Thyroid gland (tissue), 4 donors: ENCODE measurements around the gene C16orf96. TPM values are rescaled to one million over a fixed set of nuclear protein-coding genes. Genes with fewer than 3 reads are reported as not detected.

Source experiments
- DNase-seq, 2 donors: peaks; one replicate each; pipeline ENCODE4 v3.0.0-alpha.2; 2019
- H3K27ac ChIP-seq, 3 donors: fragments of 200-600 bp; sonication (generic); 1 replicate in 2 of 3; 2 replicates in 1 of 3; pipeline ENCODE4 v1.5.1; 2016 to 2019; ENCODE audit warnings: mild to moderate bottlenecking in 1 of 3, moderate library complexity in 1 of 3
- H3K27me3 ChIP-seq: fragments of 200-600 bp; sonication (generic); one replicate; pipeline ENCODE4 v1.5.1; 2019
- H3K36me3 ChIP-seq, 2 donors: fragments of 200-600 bp; sonication (generic); one replicate each; pipeline ENCODE4 v1.5.1; 2016 to 2019
- H3K4me1 ChIP-seq, 2 donors: fragments of 200-600 bp; sonication (generic); one replicate each; pipeline ENCODE4 v1.5.1; 2017 to 2019
- H3K4me3 ChIP-seq, 3 donors: fragments of 200-600 bp; sonication (generic); replicated peaks in 1 of 3; 1 replicate in 2 of 3; 2 replicates in 1 of 3; pipeline ENCODE4 v1.5.1; 2016; ENCODE audit warnings: mild to moderate bottlenecking in 1 of 3
- H3K9me3 ChIP-seq: fragments of 200-600 bp; sonication (generic); one replicate; pipeline ENCODE4 v1.5.1; 2017
- CTCF ChIP-seq, 6 experiments: fragments of 200-600 bp in 3 of 6; fragments of 450-650 bp in 3 of 6; sonication (generic) in 3 of 6; IDR thresholded peaks; one replicate each; pipeline ENCODE4 v1.5.1; 2016 to 2019; ENCODE audit warnings: antibody characterized with exemption in 6 of 6, mild to moderate bottlenecking in 2 of 6, inconsistent platforms in 1 of 6, moderate library complexity in 1 of 6
- POLR2A ChIP-seq, 2 donors: fragments of 450-650 bp; IDR thresholded peaks; one replicate each; pipeline ENCODE4 v1.6.1; 2017; ENCODE audit warnings: antibody characterized with exemption in 2 of 2, mild to moderate bottlenecking in 2 of 2, moderate library complexity in 1 of 2
- WGBS, 2 donors: methylation state at CpG; one replicate each; pipeline ENCODE4 v1.1.5; 2017; 5-methylcytosine and 5-hydroxymethylcytosine counted together
- intact Hi-C: fragments of 100-400 bp; cut with DNase I; formaldehyde crosslinking; loops from one replicate; pipeline ENCODE4 v1.15.1; 2023
- total RNA-seq, 4 donors: library from RNA; depleted of rRNA; stranded (reverse); fragments of >200 nt; gene quantifications; one replicate each; pipeline ENCODE4 v1.2.3, GENCODE V29; 2016

C16orf96 gene
- total RNA-seq, 4 donors from 2014 or later: 0.11 to 0.88 (median 0.62) TPM

GRCh38 chr16:4561596-4561995, 5.5 kb downstream of the C16orf96 start:
- no peaks in the 10 kb centered on the region for H3K9me3 ChIP-seq
- TF ChIP-seq CTCF (IDR thresholded peaks at IDR 0.05) (no peak), POLR2A (IDR thresholded peaks at IDR 0.05) (no peak)
- no peaks in the 10 kb centered on the region for H3K36me3 ChIP-seq
- peaks cover 0 to 5% of the 10 kb centered on the region in 2 donors for H3K4me1 ChIP-seq
- H3K27ac ChIP-seq: no peak overlapping the region
- no peak overlapping the region for H3K4me3 ChIP-seq
- WGBS, 2 donors: 63 to 79% methylated on average over 9 of the region's 9 CpGs
- intact Hi-C loops: no loop called here
- DNase-seq: no peak
- no peaks in the 10 kb centered on the region for H3K27me3 ChIP-seq

- DNase-seq: peak in 1 of 2 donors; percentile 50
- H3K4me1 ChIP-seq: peaks cover 0 to 5% of the 10 kb centered on the region in 2 donors
- 54 to 67% methylated on average over 15 to 18 of the region's 18 CpGs for WGBS, 2 donors
- no peaks in the 10 kb centered on the region for H3K9me3 ChIP-seq
- no peaks in the 10 kb centered on the region for H3K27me3 ChIP-seq
- intact Hi-C loops: no loop called here
- no peaks in the 10 kb centered on the region for H3K36me3 ChIP-seq
- H3K4me3 ChIP-seq: no peak overlapping the region
- TF ChIP-seq CTCF (IDR thresholded peaks at IDR 0.05) (no peak), POLR2A (IDR thresholded peaks at IDR 0.05) (no peak)
- no peak overlapping the region for H3K27ac ChIP-seq
These were observed 8.6 kb downstream of the C16orf96 start for GRCh38 chr16:4564661-4565267.

DNA sequence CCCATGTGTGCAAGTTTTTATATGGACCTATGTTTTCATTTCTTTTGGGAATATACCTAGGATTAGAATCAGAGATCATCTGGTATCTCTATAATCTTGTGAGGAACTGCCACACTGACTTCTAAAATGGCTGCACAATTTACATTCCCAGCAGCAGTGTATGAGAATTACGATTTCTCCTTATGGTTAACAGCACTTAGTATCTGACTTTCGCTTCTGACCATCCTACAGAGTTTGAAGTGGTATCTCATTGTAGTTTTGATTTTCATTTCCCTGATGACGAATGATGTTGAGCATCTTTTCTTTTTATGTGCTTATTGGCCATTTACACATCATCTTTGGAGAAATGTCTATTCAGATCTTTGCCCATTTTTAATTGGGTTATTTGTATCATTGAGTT, 10.0 kb downstream of the C16orf96 start:
- no peak for TF ChIP-seq POLR2A (IDR thresholded peaks at IDR 0.05)
- no peak for TF ChIP-seq CTCF (IDR thresholded peaks at IDR 0.05)
- no peak for DNase-seq
- Histone ChIP-seq H3K9me3 (no peaks in the 10 kb centered on the region), H3K4me1 (peaks cover 0 to 5% of the 10 kb centered on the region in 2 donors), H3K36me3 (no peaks in the 10 kb centered on the region), H3K27me3 (no peaks in the 10 kb centered on the region), H3K27ac (no peak overlapping the region), H3K4me3 (no peak overlapping the region)
- 86 to 90% methylated on average over 3 of the region's 3 CpGs for WGBS, 2 donors
- intact Hi-C loops: no loop called here

GRCh38 chr16:4570086-4570485, 13.9 kb downstream of the C16orf96 start:
- no peak for DNase-seq
- H3K27ac ChIP-seq: no peak overlapping the region
- no peaks in the 10 kb centered on the region for H3K9me3 ChIP-seq
- no peaks in the 10 kb centered on the region for H3K36me3 ChIP-seq
- intact Hi-C loops: no loop called here
- no peaks in the 10 kb centered on the region for H3K27me3 ChIP-seq
- H3K4me1 ChIP-seq: no peaks in the 10 kb centered on the region
- WGBS, 2 donors: 82 to 87% methylated on average over 6 of the region's 6 CpGs
- no peak overlapping the region for H3K4me3 ChIP-seq
- no peak for TF ChIP-seq POLR2A (IDR thresholded peaks at IDR 0.05)
- no peak for TF ChIP-seq CTCF (IDR thresholded peaks at IDR 0.05)

DNA sequence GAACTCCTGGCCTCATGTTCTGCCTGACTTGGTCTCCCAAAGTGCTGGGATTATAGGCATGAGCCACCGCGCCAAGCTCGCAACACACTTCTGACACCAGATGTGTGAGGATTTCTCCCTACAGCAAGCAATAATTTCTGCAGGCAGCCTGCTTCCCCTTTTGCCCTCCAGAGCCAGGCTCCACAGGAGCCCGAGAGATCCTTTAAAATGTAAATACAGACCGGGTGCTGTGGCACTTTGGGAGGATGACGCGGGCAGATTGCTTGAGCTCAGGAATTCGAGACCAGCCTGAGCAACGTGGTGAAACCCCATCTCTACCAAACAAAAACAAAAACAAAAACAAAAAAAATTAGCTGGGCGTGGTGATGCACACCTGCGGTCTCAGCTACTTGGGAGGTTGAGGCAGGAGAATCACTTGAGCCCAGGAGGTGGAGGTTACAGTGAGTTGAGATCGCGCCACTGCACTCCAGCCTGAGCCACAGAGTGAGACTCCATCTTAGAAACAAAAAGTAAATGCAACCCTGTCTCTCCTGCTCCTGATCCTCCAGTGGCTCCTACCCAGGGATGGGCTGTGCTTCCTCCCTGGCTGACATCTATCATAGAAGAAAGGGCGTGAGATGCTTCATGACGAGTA, 14.7 kb downstream of the C16orf96 start:
- 79 to 80% methylated on average over 15 of the region's 15 CpGs for WGBS, 2 donors
- no peak for TF ChIP-seq CTCF (IDR thresholded peaks at IDR 0.05)
- TF ChIP-seq POLR2A (IDR thresholded peaks at IDR 0.05): no peak
- no peak overlapping the region for H3K4me3 ChIP-seq
- no peaks in the 10 kb centered on the region for H3K4me1 ChIP-seq
- H3K27ac ChIP-seq: no peak overlapping the region
- H3K9me3 ChIP-seq: no peaks in the 10 kb centered on the region
- no peaks in the 10 kb centered on the region for H3K27me3 ChIP-seq
- DNase-seq: no peak
- intact Hi-C loops: no loop called here
- no peaks in the 10 kb centered on the region for H3K36me3 ChIP-seq
